Measurements from ENCODE around the gene MDFI.

Gene MDFI

DNA sequence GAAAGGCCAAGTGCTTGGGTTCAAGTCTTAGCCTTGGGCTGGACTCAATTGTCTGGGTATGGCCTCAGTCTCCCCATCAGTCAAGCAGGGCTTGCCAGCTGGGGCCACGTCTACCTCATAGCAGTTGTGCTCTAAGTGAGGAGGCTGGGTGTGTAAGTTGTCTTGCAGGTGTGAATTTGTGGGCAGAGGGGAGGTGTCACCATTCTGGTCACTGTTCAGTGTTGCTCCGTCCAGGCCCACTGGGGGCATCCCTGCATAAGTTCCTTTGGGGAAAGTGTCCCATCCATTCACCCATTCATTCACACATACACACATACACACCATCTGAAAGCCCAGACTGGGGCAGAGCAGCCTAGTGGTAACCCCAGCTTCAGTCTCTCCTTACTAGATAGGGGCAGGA lies 60.8 kb downstream of the MDFI start:
- TF ChIP-seq TSHZ2 (CRISPR knock-in tag; IDR thresholded peaks at IDR 0.05) (no peak), ISL1 (CRISPR knock-in tag; IDR thresholded peaks at IDR 0.05) (no peak), RARB (CRISPR knock-in tag; IDR thresholded peaks at IDR 0.05) (no peak), PPARA (CRISPR knock-in tag; IDR thresholded peaks at IDR 0.05; ENCODE audit: borderline replicate concordance) (no peak), CSDC2 (CRISPR knock-in tag; IDR thresholded peaks at IDR 0.05) (no peak), ZFP3 (CRISPR knock-in tag; IDR thresholded peaks at IDR 0.05) (no peak), TOX (CRISPR knock-in tag; IDR thresholded peaks at IDR 0.05; ENCODE audit: borderline replicate concordance) (no peak), OSR1 (CRISPR knock-in tag; IDR thresholded peaks at IDR 0.05) (no peak)
- ATAC-seq, result no peak

DNA sequence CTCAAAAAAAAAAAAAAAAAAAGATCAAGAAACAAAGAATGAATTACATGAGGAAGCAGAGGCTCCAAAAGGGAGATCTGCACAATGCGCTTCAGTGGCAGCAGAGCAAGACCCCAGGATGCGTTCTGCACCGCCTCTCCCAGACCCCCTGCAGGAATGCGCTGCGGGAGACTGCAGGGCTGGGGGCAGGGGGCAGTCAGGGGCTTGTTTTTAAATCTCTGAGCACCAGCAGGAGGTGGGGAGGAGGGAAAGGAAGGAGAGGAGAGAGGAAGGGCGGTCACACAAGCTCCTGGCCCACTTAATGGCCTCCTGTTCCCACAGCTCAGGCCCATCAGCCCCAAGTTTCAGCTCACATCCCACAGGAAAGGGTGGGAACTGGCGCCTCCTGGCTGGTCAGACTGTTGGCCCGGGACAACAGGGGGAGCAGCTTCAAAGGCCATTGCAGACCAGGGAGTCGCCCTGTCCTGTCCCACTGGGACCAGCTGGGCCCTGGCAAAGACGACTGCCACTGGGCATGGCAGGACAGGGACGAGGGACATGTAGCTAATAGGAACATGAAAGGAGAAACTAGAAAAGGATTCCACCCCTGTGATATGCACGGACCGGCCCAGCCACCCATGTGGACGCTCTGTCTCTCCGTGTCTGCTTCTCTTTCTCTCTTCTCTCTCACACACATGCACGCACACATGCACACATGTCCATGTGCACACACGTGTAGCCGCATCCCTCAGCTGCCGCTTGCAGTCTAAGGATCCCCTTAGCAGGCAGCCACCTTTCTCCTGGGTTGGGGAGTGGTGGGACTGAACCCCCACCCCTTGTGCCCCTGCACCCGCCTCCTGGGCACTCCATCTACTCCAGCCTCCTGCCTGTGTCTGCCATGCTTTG lies 62.4 kb downstream of the MDFI start:
- TF ChIP-seq ZNF8 (CRISPR knock-in tag; IDR thresholded peaks at IDR 0.05) (no peak), CREB5 (CRISPR knock-in tag; IDR thresholded peaks at IDR 0.05; ENCODE audit: low read depth) (no peak), TOX (CRISPR knock-in tag; IDR thresholded peaks at IDR 0.05; ENCODE audit: borderline replicate concordance) (no peak), OSR1 (CRISPR knock-in tag; IDR thresholded peaks at IDR 0.05) (no peak), ARNTL (CRISPR knock-in tag; IDR thresholded peaks at IDR 0.05; ENCODE audit: borderline replicate concordance, low read depth) (no peak), TSHZ2 (CRISPR knock-in tag; IDR thresholded peaks at IDR 0.05) (no peak), ISL1 (CRISPR knock-in tag; IDR thresholded peaks at IDR 0.05) (no peak), SNAI2 (CRISPR knock-in tag; IDR thresholded peaks at IDR 0.05) (no peak), GLIS3 (CRISPR knock-in tag; IDR thresholded peaks at IDR 0.05) (no peak), ZNF565 (CRISPR knock-in tag; conservative IDR thresholded peaks at IDR 0.05; ENCODE audit: low read depth) (no peak)
- ATAC-seq, result no peak

DNA sequence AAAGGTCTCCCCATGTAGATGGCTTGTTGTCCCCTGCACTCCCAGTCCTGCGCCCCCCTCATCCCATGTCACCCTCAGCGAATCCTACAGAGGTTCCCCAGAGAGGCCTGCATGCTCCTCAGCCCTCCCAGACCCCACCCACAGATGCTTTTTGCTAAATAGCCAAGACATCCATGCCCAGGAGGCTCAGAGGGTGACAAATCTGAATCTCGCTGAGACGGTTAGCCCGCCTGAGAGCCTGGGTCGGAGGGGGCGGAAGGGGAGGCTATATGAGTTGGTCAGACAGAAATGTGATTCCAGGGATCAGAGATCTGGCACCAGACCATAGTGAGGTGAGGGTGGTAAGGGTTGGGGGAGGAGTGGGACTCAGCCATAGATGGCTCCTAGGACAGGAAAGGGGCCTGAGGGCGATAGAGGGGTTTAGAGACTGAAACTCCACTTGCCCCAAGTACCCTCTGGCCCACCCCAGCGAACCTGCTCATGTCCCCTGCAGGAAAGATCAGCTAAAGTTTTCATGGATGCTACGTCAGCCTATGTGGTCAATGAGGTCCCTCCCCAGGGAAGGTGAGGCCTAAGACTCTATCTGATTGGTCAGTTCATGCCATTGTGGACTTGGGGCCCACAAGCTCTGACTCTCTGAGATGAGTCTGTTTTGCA lies 63.9 kb downstream of the MDFI start:
- no peak for TF ChIP-seq CSRNP3 (CRISPR knock-in tag; IDR thresholded peaks at IDR 0.05)
- no peak for TF ChIP-seq SNAI2 (CRISPR knock-in tag; IDR thresholded peaks at IDR 0.05)
- TF ChIP-seq ISL1 (CRISPR knock-in tag; IDR thresholded peaks at IDR 0.05), result no peak
- no peak for TF ChIP-seq OSR1 (CRISPR knock-in tag; IDR thresholded peaks at IDR 0.05)
- TF ChIP-seq PPARA (CRISPR knock-in tag; IDR thresholded peaks at IDR 0.05; ENCODE audit: borderline replicate concordance), result no peak
- no peak for ATAC-seq

GRCh38 chr6:41702771-41703494 lies 64.7 kb downstream of the MDFI start:
- ATAC-seq, result no peak
- TF ChIP-seq TOX (CRISPR knock-in tag; IDR thresholded peaks at IDR 0.05; ENCODE audit: borderline replicate concordance) (no peak), CSRNP3 (CRISPR knock-in tag; IDR thresholded peaks at IDR 0.05) (no peak), RARB (CRISPR knock-in tag; IDR thresholded peaks at IDR 0.05) (no peak), ZNF565 (CRISPR knock-in tag; conservative IDR thresholded peaks at IDR 0.05; ENCODE audit: low read depth) (no peak), ZC3H10 (CRISPR knock-in tag; IDR thresholded peaks at IDR 0.05) (no peak), PPARA (CRISPR knock-in tag; IDR thresholded peaks at IDR 0.05; ENCODE audit: borderline replicate concordance) (no peak), TCF4 (CRISPR knock-in tag; IDR thresholded peaks at IDR 0.05; ENCODE audit: borderline replicate concordance) (no peak), ZNF8 (CRISPR knock-in tag; IDR thresholded peaks at IDR 0.05) (no peak), CREB5 (CRISPR knock-in tag; IDR thresholded peaks at IDR 0.05; ENCODE audit: low read depth) (no peak), SNAI2 (CRISPR knock-in tag; IDR thresholded peaks at IDR 0.05) (no peak), OSR1 (CRISPR knock-in tag; IDR thresholded peaks at IDR 0.05) (no peak), ESRRG (CRISPR knock-in tag; IDR thresholded peaks at IDR 0.05) (no peak), ARNTL (CRISPR knock-in tag; IDR thresholded peaks at IDR 0.05; ENCODE audit: borderline replicate concordance, low read depth) (no peak), ISL1 (CRISPR knock-in tag; IDR thresholded peaks at IDR 0.05) (no peak), ZFP30 (CRISPR knock-in tag; IDR thresholded peaks at IDR 0.05) (no peak), BACH2 (CRISPR knock-in tag; IDR thresholded peaks at IDR 0.05; ENCODE audit: borderline replicate concordance) (no peak)
